ENCODE results near the gene GPR27.

GPR27 gene

DNA sequence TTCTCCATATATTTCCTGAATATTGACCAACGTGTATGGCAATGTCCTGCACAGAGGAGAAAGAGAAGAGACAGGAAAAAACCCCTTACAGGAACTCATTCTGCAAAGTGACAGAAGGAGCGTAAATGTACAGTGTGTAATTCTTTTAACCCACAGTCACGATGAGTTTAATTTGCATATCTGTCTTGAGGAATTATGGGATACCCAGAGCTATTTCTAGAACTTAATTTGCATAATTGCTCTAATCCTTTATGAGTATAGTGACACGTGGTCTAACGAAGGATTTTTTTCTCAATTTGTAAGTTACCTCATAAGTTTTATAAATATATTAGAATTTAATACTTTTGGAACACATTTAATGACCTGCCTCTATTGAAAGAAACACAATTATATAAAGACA is 9.8 kb downstream of the GPR27 start:
- TF ChIP-seq, protein P1, sequence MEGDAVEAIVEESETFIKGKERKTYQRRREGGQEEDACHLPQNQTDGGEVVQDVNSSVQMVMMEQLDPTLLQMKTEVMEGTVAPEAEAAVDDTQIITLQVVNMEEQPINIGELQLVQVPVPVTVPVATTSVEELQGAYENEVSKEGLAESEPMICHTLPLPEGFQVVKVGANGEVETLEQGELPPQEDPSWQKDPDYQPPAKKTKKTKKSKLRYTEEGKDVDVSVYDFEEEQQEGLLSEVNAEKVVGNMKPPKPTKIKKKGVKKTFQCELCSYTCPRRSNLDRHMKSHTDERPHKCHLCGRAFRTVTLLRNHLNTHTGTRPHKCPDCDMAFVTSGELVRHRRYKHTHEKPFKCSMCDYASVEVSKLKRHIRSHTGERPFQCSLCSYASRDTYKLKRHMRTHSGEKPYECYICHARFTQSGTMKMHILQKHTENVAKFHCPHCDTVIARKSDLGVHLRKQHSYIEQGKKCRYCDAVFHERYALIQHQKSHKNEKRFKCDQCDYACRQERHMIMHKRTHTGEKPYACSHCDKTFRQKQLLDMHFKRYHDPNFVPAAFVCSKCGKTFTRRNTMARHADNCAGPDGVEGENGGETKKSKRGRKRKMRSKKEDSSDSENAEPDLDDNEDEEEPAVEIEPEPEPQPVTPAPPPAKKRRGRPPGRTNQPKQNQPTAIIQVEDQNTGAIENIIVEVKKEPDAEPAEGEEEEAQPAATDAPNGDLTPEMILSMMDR (IDR thresholded peaks at IDR 0.05) = no peak
- no peak overlapping the region for H3K27ac ChIP-seq
- no peaks in the 10 kb centered on the region for H3K27me3 ChIP-seq
- no peak overlapping the region for H3K4me3 ChIP-seq (ENCODE audit: low read depth in 1 of 2, low read length in 1 of 2)
- no peaks in the 10 kb centered on the region for H3K9me3 ChIP-seq
- peaks cover 18 to 21% of the 10 kb centered on the region in 2 experiments for H3K4me1 ChIP-seq (ENCODE audit: control insufficient read depth in 1 of 2, insufficient read depth in 1 of 2, low read depth in 1 of 2, low read length in 1 of 2)
- H3K36me3 ChIP-seq = peaks cover 37% of the 10 kb centered on the region

DNA sequence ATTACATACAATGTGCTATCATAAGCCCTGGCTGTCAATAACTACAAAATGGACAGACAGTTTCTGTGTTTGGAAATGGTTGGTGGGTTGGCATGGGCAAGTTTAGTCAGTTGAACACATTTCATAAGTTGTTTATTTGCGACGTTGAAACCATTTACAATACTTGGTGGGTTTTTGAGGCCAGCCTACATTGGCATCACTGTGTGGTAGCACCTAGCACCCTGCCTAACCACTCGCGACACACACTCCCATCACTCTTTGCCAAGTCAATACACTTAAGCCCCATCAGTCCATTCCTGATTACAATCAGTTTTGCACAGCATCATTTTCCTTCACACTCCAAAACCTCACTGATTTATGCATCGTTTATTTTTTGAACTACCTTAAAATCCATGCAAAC is 17.5 kb downstream of the GPR27 start:
- H3K9me3 ChIP-seq = no peaks in the 10 kb centered on the region
- peaks cover 72% of the 10 kb centered on the region for H3K36me3 ChIP-seq
- TF ChIP-seq, protein P1 (IDR thresholded peaks at IDR 0.05) = no peak
- H3K27me3 ChIP-seq = no peaks in the 10 kb centered on the region
- H3K4me3 ChIP-seq (ENCODE audit: low read depth in 1 of 2, low read length in 1 of 2) = no peak overlapping the region
- H3K27ac ChIP-seq = peak overlapping the region; percentile 43
- peaks cover 32 to 35% of the 10 kb centered on the region in 2 experiments for H3K4me1 ChIP-seq (ENCODE audit: control insufficient read depth in 1 of 2, insufficient read depth in 1 of 2, low read depth in 1 of 2, low read length in 1 of 2)

DNA sequence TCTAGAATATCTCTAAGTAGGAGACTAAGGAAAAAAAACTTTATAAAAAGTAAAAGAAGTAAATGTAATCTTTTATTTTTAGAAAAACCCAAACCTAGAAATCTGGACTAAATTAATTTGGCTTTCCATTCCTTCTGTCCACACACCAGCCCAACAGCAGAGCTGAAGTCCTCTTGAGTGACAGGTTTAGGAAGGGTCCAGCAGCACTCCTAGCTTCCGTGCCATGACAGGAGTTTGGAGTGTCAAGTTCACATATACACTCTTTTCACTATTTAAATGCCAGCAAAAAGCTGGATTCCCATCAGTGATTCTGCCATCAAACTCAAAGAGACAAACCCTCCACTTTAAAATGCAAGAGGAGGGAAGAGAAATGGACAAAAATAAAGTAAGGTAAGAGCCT is 18.2 kb downstream of the GPR27 start:
- Histone ChIP-seq H3K9me3 (no peaks in the 10 kb centered on the region), H3K4me1 (ENCODE audit: control insufficient read depth in 1 of 2, insufficient read depth in 1 of 2, low read depth in 1 of 2, low read length in 1 of 2) (peaks cover 39 to 42% of the 10 kb centered on the region in 2 experiments), H3K27me3 (no peaks in the 10 kb centered on the region), H3K4me3 (ENCODE audit: low read depth in 1 of 2, low read length in 1 of 2) (no peak overlapping the region), H3K36me3 (peaks cover 73% of the 10 kb centered on the region), H3K27ac (peak overlapping the region; percentile 19)
- TF ChIP-seq, protein P1 (IDR thresholded peaks at IDR 0.05) = no peak

DNA sequence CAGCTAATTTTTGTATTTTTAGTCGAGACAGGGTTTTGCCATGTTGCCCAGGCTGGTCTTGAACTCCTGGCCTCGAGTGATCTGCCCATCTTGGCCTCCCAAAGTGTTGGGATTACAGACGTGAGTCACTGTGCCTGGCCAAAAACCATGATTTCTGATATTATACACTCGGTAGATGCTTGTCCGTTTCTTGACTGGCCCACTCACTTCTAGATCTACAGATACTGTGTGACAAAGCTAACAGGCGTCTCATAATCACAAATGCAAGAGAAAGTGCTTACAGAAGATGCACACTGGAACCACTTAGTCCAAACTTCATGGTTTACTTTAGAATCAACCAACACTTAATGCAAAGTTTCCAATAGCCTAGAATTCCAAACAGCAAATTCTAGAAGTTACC is 22.9 kb downstream of the GPR27 start:
- Histone ChIP-seq H3K27me3 (no peaks in the 10 kb centered on the region), H3K36me3 (peaks cover 92% of the 10 kb centered on the region), H3K4me3 (ENCODE audit: low read depth in 1 of 2, low read length in 1 of 2) (peak overlapping the region; percentile 40 to 96), H3K9me3 (no peaks in the 10 kb centered on the region), H3K27ac (peak overlapping the region; percentile 97), H3K4me1 (ENCODE audit: control insufficient read depth in 1 of 2, insufficient read depth in 1 of 2, low read depth in 1 of 2, low read length in 1 of 2) (peaks cover 80 to 82% of the 10 kb centered on the region in 2 experiments)
- TF ChIP-seq, protein P1 (IDR thresholded peaks at IDR 0.05) = no peak

DNA sequence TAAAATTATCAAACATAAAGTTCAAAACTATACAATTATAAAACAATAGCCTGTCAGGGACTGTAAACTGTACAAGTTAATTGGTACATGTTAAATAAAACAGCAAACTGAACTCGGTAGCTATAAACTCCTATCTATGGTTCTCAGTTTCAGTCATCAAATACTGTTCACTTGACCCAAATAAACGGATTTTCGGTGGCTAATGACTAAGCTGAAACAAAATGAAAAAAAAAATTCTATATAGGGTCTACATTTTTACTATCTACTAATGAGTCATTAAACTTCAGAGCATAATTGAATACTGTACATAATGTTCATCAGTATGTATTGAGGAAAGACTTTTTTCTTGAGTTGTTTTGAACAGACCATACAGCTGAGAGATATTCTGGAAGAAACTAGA is 24.7 kb downstream of the GPR27 start:
- H3K36me3 ChIP-seq = peaks cover 82% of the 10 kb centered on the region
- no peaks in the 10 kb centered on the region for H3K27me3 ChIP-seq
- H3K4me1 ChIP-seq (ENCODE audit: control insufficient read depth in 1 of 2, insufficient read depth in 1 of 2, low read depth in 1 of 2, low read length in 1 of 2) = peaks cover 82 to 93% of the 10 kb centered on the region in 2 experiments
- no peaks in the 10 kb centered on the region for H3K9me3 ChIP-seq
- TF ChIP-seq, protein P1 (IDR thresholded peaks at IDR 0.05) = no peak
- H3K27ac ChIP-seq = peak overlapping the region; percentile 97
- peak overlapping the region; percentile 96 to 98 for H3K4me3 ChIP-seq (ENCODE audit: low read depth in 1 of 2, low read length in 1 of 2)

Measured in neutrophil (primary cell).